ENCODE measurements around the gene PPM1H.

DNA sequence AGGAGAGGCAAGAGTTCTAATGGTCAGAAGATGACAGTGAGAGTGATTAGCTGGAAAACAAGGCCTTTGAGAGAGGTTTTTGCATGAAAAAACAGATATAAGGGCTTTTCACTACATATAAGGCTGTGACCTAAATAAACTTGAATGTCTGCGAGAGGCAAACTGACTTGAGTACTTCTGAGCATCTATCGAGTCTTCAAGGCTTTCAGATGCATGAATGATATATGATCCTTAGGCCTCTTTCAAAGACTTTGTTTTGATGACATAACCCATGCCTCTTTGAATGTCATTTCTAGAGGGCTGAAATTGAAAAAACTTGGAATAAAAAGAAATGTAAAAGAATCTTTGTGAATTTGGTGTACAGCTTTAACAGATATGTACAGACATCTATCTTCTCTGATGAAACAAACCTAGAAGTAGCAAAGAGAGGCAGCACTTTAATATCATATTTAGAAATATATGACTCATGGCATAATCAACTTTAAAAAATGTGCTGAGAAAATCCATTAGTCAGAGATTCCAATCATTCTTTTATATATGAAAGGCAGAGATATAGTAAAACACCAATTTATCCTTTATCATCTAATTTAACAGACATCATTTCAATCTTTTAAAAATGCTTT, 72.6 kb downstream of the PPM1H start:
- TF ChIP-seq, protein P1, sequence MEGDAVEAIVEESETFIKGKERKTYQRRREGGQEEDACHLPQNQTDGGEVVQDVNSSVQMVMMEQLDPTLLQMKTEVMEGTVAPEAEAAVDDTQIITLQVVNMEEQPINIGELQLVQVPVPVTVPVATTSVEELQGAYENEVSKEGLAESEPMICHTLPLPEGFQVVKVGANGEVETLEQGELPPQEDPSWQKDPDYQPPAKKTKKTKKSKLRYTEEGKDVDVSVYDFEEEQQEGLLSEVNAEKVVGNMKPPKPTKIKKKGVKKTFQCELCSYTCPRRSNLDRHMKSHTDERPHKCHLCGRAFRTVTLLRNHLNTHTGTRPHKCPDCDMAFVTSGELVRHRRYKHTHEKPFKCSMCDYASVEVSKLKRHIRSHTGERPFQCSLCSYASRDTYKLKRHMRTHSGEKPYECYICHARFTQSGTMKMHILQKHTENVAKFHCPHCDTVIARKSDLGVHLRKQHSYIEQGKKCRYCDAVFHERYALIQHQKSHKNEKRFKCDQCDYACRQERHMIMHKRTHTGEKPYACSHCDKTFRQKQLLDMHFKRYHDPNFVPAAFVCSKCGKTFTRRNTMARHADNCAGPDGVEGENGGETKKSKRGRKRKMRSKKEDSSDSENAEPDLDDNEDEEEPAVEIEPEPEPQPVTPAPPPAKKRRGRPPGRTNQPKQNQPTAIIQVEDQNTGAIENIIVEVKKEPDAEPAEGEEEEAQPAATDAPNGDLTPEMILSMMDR (conservative IDR thresholded peaks at IDR 0.05), result no peak
- TF ChIP-seq ZFX (IDR thresholded peaks at IDR 0.05), result no peak

All from C4-2B (cell line).